Transverse colon (tissue), 4 donors: Measurements from ENCODE around the gene MORC4.

Source experiments
- CTCF ChIP-seq, 5 experiments: fragments of 200-600 bp in 3 of 5; fragments of 450-650 bp in 2 of 5; sonication (generic) in 3 of 5; IDR thresholded peaks; 1 replicate in 2 of 5; 2 replicates in 3 of 5; pipeline ENCODE4 v1.5.1; 2016 to 2017; ENCODE audit warnings: antibody characterized with exemption in 5 of 5, inconsistent platforms in 3 of 5, mild to moderate bottlenecking in 2 of 5, moderate library complexity in 1 of 5
- EP300 ChIP-seq: sonication (generic); formaldehyde crosslinking; IDR thresholded peaks from one replicate; pipeline ENCODE4 v1.6.1; 2017; ENCODE audit warnings: antibody characterized with exemption, low read depth
- POLR2A ChIP-seq: fragments of 450-650 bp; IDR thresholded peaks from one replicate; pipeline ENCODE4 v1.6.1; 2016; ENCODE audit warnings: antibody characterized with exemption, mild to moderate bottlenecking, moderate library complexity
- POLR2AphosphoS5 ChIP-seq, 3 donors: sonication (generic); formaldehyde crosslinking; IDR thresholded peaks; one replicate each; pipeline ENCODE4 v1.6.1; 2016; ENCODE audit warnings: antibody characterized with exemption in 3 of 3

- TF ChIP-seq CTCF (IDR thresholded peaks at IDR 0.05): no peak
- TF ChIP-seq POLR2AphosphoS5 (IDR thresholded peaks at IDR 0.05): no peak
- no peak for TF ChIP-seq POLR2A
- no peak for TF ChIP-seq EP300
Observed at GRCh38 chrX:106940068-106940467, 59.9 kb downstream of the MORC4 start.
